OCI-LY7 (cell line): ENCODE measurements around the gene ZNF846. TPM values are rescaled to one million over a fixed set of nuclear protein-coding genes. Genes with fewer than 3 reads are reported as not detected.
"Not testable (repeated sequence)": the region's sequence is repeated elsewhere in the genome, so short reads cannot be mapped to it uniquely, and the experiment has no call there.

Source experiments
- BruUV-seq: library from RNA; stranded (reverse); fragments of 400-500 nt; replicated peaks from 2 replicates; lab custom pipeline; 2021; lab: Mats Ljungman, UMichigan
- CTCF ChIA-PET: fragments of 300-600 bp; sonication (Branson Sonifier 250); formaldehyde crosslinking; loops from one replicate; lab custom pipeline; 2022; ENCODE audit warnings: antibody characterized with exemption; ENCODE audit not compliant: unreplicated experiment; lab: Charles Lee
- POLR2A ChIA-PET: fragments of 300-600 bp; sonication (Branson Sonifier 250); formaldehyde crosslinking; loops from one replicate; lab custom pipeline; 2022; ENCODE audit warnings: antibody characterized with exemption; lab: Charles Lee
- DNase-seq: peaks from one replicate; pipeline ENCODE4 v3.0.0-alpha.2; 2015; ENCODE audit warnings: low spot score
- H2AFZ ChIP-seq: fragments of 200-600 bp; sonication (generic), shearing (Covaris generic); 2 replicates; pipeline ENCODE4 v1.6.1; 2014; ENCODE audit warnings: mild to moderate bottlenecking, antibody characterized with exemption, low read length, moderate library complexity
- H3K27ac ChIP-seq: fragments of 200-600 bp; sonication (generic); 2 replicates; pipeline ENCODE4 v1.5.1; 2014; ENCODE audit warnings: mixed run types, low read depth, mild to moderate bottlenecking, moderate library complexity, low read length, inconsistent platforms; ENCODE audit not compliant: poor library complexity, severe bottlenecking
- H3K36me3 ChIP-seq: fragments of 200-600 bp; sonication (generic); 2 replicates; pipeline ENCODE4 v1.6.1; 2014; ENCODE audit warnings: mild to moderate bottlenecking, antibody characterized with exemption, low read length, moderate library complexity, mixed read lengths; ENCODE audit not compliant: insufficient read depth
- H3K4me1 ChIP-seq: fragments of 200-600 bp; sonication (generic); 2 replicates; pipeline ENCODE4 v1.5.1; 2014; ENCODE audit warnings: mild to moderate bottlenecking, low read length; ENCODE audit not compliant: insufficient read depth, poor library complexity, severe bottlenecking
- H3K4me2 ChIP-seq: fragments of 200-600 bp; sonication (generic); 2 replicates; pipeline ENCODE4 v1.6.1; 2014; ENCODE audit warnings: mild to moderate bottlenecking, low read length
- H3K4me3 ChIP-seq: fragments of 200-600 bp; sonication (generic); 2 replicates; pipeline ENCODE4 v1.5.1; 2014; ENCODE audit warnings: mild to moderate bottlenecking, low read depth, low read length; ENCODE audit not compliant: poor library complexity, severe bottlenecking
- H3K79me2 ChIP-seq: fragments of 200-600 bp; sonication (generic); 2 replicates; pipeline ENCODE4 v1.6.1; 2016; ENCODE audit warnings: low read depth, mild to moderate bottlenecking, low read length, moderate library complexity, mixed read lengths; ENCODE audit not compliant: insufficient read depth
- H3K9me2 ChIP-seq: fragments of 200-600 bp; sonication (generic); 2 replicates; pipeline ENCODE4 v1.6.1; 2016; ENCODE audit warnings: mild to moderate bottlenecking, low read length, mixed read lengths; ENCODE audit not compliant: insufficient read depth
- H3K9me3 ChIP-seq: fragments of 200-600 bp; sonication (generic); 2 replicates; pipeline ENCODE4 v1.6.1; 2014; ENCODE audit warnings: mild to moderate bottlenecking, mixed run types, low read length, mixed read lengths
- H4K20me1 ChIP-seq: fragments of 200-600 bp; sonication (generic); 2 replicates; pipeline ENCODE4 v1.6.1; 2014; ENCODE audit warnings: mild to moderate bottlenecking, antibody characterized with exemption, low read length, moderate library complexity, mixed read lengths; ENCODE audit not compliant: insufficient read depth
- CTCF ChIP-seq: fragments of 200-600 bp; sonication (generic); conservative IDR thresholded peaks from 2 replicates; pipeline ENCODE4 v1.5.1; 2014; ENCODE audit warnings: mild to moderate bottlenecking, antibody characterized with exemption, low read length, moderate library complexity, mixed read lengths
- EZH2phosphoT487 ChIP-seq: fragments of 200-600 bp; sonication (generic); IDR thresholded peaks from 2 replicates; pipeline ENCODE4 v1.6.1; 2018; ENCODE audit warnings: low read depth, borderline replicate concordance, mild to moderate bottlenecking, mixed run types, antibody characterized with exemption, low read length, moderate library complexity, mixed read lengths
- intact Hi-C: fragments of 100-400 bp; cut with micrococcal nuclease; formaldehyde crosslinking; loops from one replicate; pipeline ENCODE4 v1.10.0; 2022; ENCODE audit not compliant: unreplicated experiment
- total RNA-seq, 2 experiments: library from RNA; depleted of rRNA in 1 of 2; stranded (reverse); fragments of >200 nt in 1 of 2; shearing (Covaris generic) in 1 of 2; gene quantifications; 2 replicates each; pipeline ENCODE4 v1.2.3, GENCODE V29; 2014 to 2022

ZNF846 gene
- total RNA-seq, 2 experiments from 2014 or later, result 10.6 to 10.9 TPM

- BruUV-seq, result no TSS peak
- CTCF ChIA-PET, result no interaction called here
- intact Hi-C loops, result no loop called here
- no peak for TF ChIP-seq CTCF
- no peak for TF ChIP-seq EZH2phosphoT487
- POLR2A ChIA-PET, result no interaction called here
- Histone ChIP-seq H3K27ac (peak overlapping the region; percentile 56), H3K36me3 (no peaks in the 10 kb centered on the region), H3K9me2 (no peaks in the 10 kb centered on the region), H2AFZ (peak overlapping the region; percentile 70; the same call in 1 of the 2 replicates), H3K9me3 (no peaks in the 10 kb centered on the region), H4K20me1 (no peaks in the 10 kb centered on the region), H3K4me3 (peak overlapping the region; percentile 66), H3K4me2 (peak overlapping the region; percentile 78), H3K79me2 (no peaks in the 10 kb centered on the region), H3K4me1 (peaks cover 24% of the 10 kb centered on the region)
- no peak for DNase-seq
Measured at GRCh38 chr19:9786342-9786741, 17.8 kb upstream of the ZNF846 start.

GRCh38 chr19:9785367-9786331 lies 17.1 kb upstream of the ZNF846 start:
- no peaks in the 10 kb centered on the region for H4K20me1 ChIP-seq
- peaks cover 18% of the 10 kb centered on the region for H3K4me1 ChIP-seq
- H3K79me2 ChIP-seq, result no peaks in the 10 kb centered on the region
- peak overlapping the region; percentile 88 for H3K4me2 ChIP-seq
- intact Hi-C loops, result loop anchor here (1.0 to 2.0 kb wide), 2 partner anchors 17 to 201 kb away; partner anchors contain the start of genes ZNF121 and ZNF846
- DNase-seq, result peak; percentile 97
- CTCF ChIA-PET, result no interaction called here
- POLR2A ChIA-PET, result interaction anchor here (0.7 kb wide), 1 partner anchor 1350 kb away, joined by 6 read pairs; no protein-coding TSS in a partner anchor
- peak overlapping the region; percentile 97 for H2AFZ ChIP-seq
- peak overlapping the region; percentile 69 for H3K4me3 ChIP-seq
- H3K27ac ChIP-seq, result peak overlapping the region; percentile 62
- no peaks in the 10 kb centered on the region for H3K36me3 ChIP-seq
- TF ChIP-seq EZH2phosphoT487 (no peak), CTCF (no peak)
- BruUV-seq, result TSS peak; percentile 89
- H3K9me2 ChIP-seq, result no peaks in the 10 kb centered on the region
- no peaks in the 10 kb centered on the region for H3K9me3 ChIP-seq

GRCh38 chr19:9784163-9784496 lies 15.6 kb upstream of the ZNF846 start:
- intact Hi-C loops, result loop anchor here (2.0 kb wide), 1 partner anchor 199 kb away; the partner anchor contains the start of gene ZNF121
- H3K27ac ChIP-seq, POLR2A ChIA-PET: not testable (repeated sequence)

More at GRCh38 chr19:9784163-9784496, 15.6 kb upstream of the ZNF846 start:
- H2AFZ ChIP-seq, result 0 out of 2 replicates have a peak overlapping the region, but pooled peaks have one; percentile 97
- H3K9me2 ChIP-seq, H3K36me3 ChIP-seq, BruUV-seq, H4K20me1 ChIP-seq, H3K4me3 ChIP-seq, DNase-seq, H3K79me2 ChIP-seq, H3K9me3 ChIP-seq, CTCF ChIA-PET: not testable (repeated sequence)
- peak overlapping the region; percentile 88; the same call in 1 of the 2 replicates for H3K4me2 ChIP-seq
- peaks cover 18% of the 10 kb centered on the region for H3K4me1 ChIP-seq
